SU-DHL-6 (cell line): Measurements from ENCODE around the gene ATP1A4.

Source experiments
- H2AFZ ChIP-seq: fragments of 200-600 bp; sonication (generic); 2 replicates; pipeline ENCODE4 v1.6.1; 2014; ENCODE audit warnings: low read depth, mild to moderate bottlenecking, moderate library complexity, mixed read lengths, antibody characterized with exemption, low read length; ENCODE audit not compliant: severe bottlenecking
- H3F3A ChIP-seq: fragments of 200-600 bp; shearing (Covaris generic); 2 replicates; pipeline ENCODE4 v1.6.0; 2016; ENCODE audit warnings: antibody characterized with exemption, mild to moderate bottlenecking; ENCODE audit not compliant: insufficient read depth
- H3K27ac ChIP-seq: fragments of 200-600 bp; sonication (generic); 2 replicates; pipeline ENCODE4 v1.5.1; 2016; ENCODE audit warnings: low read depth, mild to moderate bottlenecking, low read length, moderate library complexity, mixed read lengths
- H3K27me3 ChIP-seq: fragments of 200-600 bp; sonication (generic), shearing (Covaris generic); 2 replicates; pipeline ENCODE4 v1.6.0; 2014; ENCODE audit warnings: mild to moderate bottlenecking, low read length
- H3K36me3 ChIP-seq: fragments of 200-600 bp; sonication (generic); 2 replicates; pipeline ENCODE4 v1.6.1; 2014; ENCODE audit warnings: mild to moderate bottlenecking, low read length, mixed read lengths
- H3K4me2 ChIP-seq: fragments of 300-600, 200-600 bp; shearing (Covaris generic), sonication (generic); 2 replicates; pipeline ENCODE4 v1.6.0; 2014; ENCODE audit warnings: low read length, low read depth, mild to moderate bottlenecking; ENCODE audit not compliant: poor library complexity, severe bottlenecking
- H3K4me3 ChIP-seq: fragments of 200-600 bp; sonication (generic); 2 replicates; pipeline ENCODE4 v1.5.1; 2014; ENCODE audit warnings: antibody characterized with exemption, low read length, mild to moderate bottlenecking, mixed read lengths; ENCODE audit not compliant: insufficient read depth, poor library complexity, severe bottlenecking
- H3K79me2 ChIP-seq: fragments of 200-600 bp; sonication (generic); 2 replicates; pipeline ENCODE4 v1.6.1; 2014; ENCODE audit warnings: mild to moderate bottlenecking, low read length, moderate library complexity; ENCODE audit not compliant: insufficient read depth
- H3K9ac ChIP-seq: fragments of 200-600 bp; sonication (generic); 2 replicates; pipeline ENCODE4 v1.7.0; 2014; ENCODE audit warnings: mild to moderate bottlenecking, low read length
- H3K9me2 ChIP-seq: fragments of 200-600 bp; sonication (generic); replicated peaks from 2 replicates; pipeline ENCODE4 v1.6.1; 2014; ENCODE audit warnings: low read length; ENCODE audit not compliant: insufficient read depth
- H3K9me3 ChIP-seq: fragments of 200-600 bp; sonication (generic); 2 replicates; pipeline ENCODE4 v1.6.1; 2014; ENCODE audit warnings: low read length, mixed read lengths; ENCODE audit not compliant: insufficient read depth
- H4K20me1 ChIP-seq: fragments of 200-600 bp; sonication (generic); 2 replicates; pipeline ENCODE4 v1.6.1; 2014; ENCODE audit warnings: low read depth, mild to moderate bottlenecking, antibody characterized with exemption, low read length, moderate library complexity, mixed read lengths
- EZH2phosphoT487 ChIP-seq: fragments of 200-600 bp; sonication (generic), shearing (Covaris generic); conservative IDR thresholded peaks from 2 replicates; pipeline ENCODE4 v1.6.1; 2018; ENCODE audit warnings: mild to moderate bottlenecking, antibody characterized with exemption, low read length, moderate library complexity, mixed read lengths
- TF ChIP-seq, protein P1 (sequence below): fragments of 200-600 bp; sonication (generic); IDR thresholded peaks from one replicate; pipeline ENCODE4 v1.5.1; 2017; ENCODE audit warnings: antibody characterized with exemption, mild to moderate bottlenecking, low read length, moderate library complexity; ENCODE audit not compliant: insufficient read depth, poor library complexity, severe bottlenecking

ATP1A4 gene

GRCh38 chr1:160227034-160227433 is 75.6 kb downstream of the ATP1A4 start:
- H3K4me3 ChIP-seq: no peak overlapping the region
- no peak overlapping the region for H3K9ac ChIP-seq
- H3K4me2 ChIP-seq: no peak overlapping the region
- H3F3A ChIP-seq: no peaks in the 10 kb centered on the region
- no peaks in the 10 kb centered on the region for H3K79me2 ChIP-seq
- H4K20me1 ChIP-seq: no peaks in the 10 kb centered on the region
- H3K36me3 ChIP-seq: peaks cover 19% of the 10 kb centered on the region
- no peaks in the 10 kb centered on the region for H3K9me3 ChIP-seq
- no peak overlapping the region for H2AFZ ChIP-seq
- H3K9me2 ChIP-seq: no peaks in the 10 kb centered on the region
- no peak overlapping the region for H3K27ac ChIP-seq
- TF ChIP-seq, protein P1, sequence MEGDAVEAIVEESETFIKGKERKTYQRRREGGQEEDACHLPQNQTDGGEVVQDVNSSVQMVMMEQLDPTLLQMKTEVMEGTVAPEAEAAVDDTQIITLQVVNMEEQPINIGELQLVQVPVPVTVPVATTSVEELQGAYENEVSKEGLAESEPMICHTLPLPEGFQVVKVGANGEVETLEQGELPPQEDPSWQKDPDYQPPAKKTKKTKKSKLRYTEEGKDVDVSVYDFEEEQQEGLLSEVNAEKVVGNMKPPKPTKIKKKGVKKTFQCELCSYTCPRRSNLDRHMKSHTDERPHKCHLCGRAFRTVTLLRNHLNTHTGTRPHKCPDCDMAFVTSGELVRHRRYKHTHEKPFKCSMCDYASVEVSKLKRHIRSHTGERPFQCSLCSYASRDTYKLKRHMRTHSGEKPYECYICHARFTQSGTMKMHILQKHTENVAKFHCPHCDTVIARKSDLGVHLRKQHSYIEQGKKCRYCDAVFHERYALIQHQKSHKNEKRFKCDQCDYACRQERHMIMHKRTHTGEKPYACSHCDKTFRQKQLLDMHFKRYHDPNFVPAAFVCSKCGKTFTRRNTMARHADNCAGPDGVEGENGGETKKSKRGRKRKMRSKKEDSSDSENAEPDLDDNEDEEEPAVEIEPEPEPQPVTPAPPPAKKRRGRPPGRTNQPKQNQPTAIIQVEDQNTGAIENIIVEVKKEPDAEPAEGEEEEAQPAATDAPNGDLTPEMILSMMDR: no peak
- no peak for TF ChIP-seq EZH2phosphoT487
- no peaks in the 10 kb centered on the region for H3K27me3 ChIP-seq

DNA sequence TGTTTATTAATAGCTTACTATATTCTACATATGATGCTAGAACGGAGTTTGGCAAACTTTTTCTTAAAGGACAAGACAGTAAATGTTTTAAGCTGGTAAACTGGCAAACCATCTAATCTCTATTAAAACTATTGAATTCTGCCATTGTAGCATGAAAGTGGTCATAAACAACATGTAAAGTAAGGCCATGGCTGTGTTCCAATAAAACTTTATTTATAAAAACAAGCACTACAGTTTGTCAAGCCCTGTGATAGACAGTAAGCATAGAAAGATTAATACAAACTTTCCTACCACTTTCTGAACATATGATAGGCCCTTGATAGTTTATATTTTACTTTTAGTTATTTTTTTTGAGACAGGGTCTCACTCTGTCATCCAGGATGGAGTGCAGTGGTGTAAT is 76.2 kb downstream of the ATP1A4 start:
- peaks cover 19% of the 10 kb centered on the region for H3K36me3 ChIP-seq

DNA sequence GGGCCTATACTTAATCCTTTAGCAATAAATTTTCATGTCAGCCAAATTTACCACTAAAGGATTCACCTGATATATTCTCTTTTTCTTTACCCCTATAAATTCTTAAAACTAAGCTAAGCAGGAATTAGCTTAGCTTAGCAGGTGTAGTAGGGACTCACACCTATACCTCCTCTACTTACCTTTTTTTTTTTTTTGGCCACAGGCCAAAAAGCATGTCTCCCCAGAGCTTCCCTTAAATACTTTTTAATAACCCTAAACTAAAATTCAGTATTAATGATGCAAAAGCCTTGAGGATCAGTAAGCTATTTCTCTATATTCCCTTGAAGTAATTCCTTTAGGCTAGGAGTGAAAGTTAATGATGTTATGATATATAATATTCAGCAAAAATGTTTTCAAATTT is 77.0 kb downstream of the ATP1A4 start:
- H4K20me1 ChIP-seq: no peaks in the 10 kb centered on the region
- no peaks in the 10 kb centered on the region for H3K9me3 ChIP-seq
- H3K27ac ChIP-seq: no peak overlapping the region
- H3K9ac ChIP-seq: no peak overlapping the region
- H3K9me2 ChIP-seq: no peaks in the 10 kb centered on the region
- peaks cover 23% of the 10 kb centered on the region for H3K36me3 ChIP-seq
- no peak overlapping the region for H2AFZ ChIP-seq
- no peak overlapping the region for H3K4me2 ChIP-seq
- no peak for TF ChIP-seq EZH2phosphoT487
- TF ChIP-seq, protein P1: no peak
- no peak overlapping the region for H3K4me3 ChIP-seq
- H3F3A ChIP-seq: no peaks in the 10 kb centered on the region
- no peaks in the 10 kb centered on the region for H3K27me3 ChIP-seq
- no peaks in the 10 kb centered on the region for H3K79me2 ChIP-seq

More for the DNA sequence above, 76.2 kb downstream of the ATP1A4 start:
- H3F3A ChIP-seq: no peaks in the 10 kb centered on the region
- H3K9me2 ChIP-seq: no peaks in the 10 kb centered on the region
- H4K20me1 ChIP-seq: no peaks in the 10 kb centered on the region
- H3K4me2 ChIP-seq: no peak overlapping the region
- no peaks in the 10 kb centered on the region for H3K9me3 ChIP-seq
- TF ChIP-seq, protein P1: no peak
- no peak for TF ChIP-seq EZH2phosphoT487
- no peak overlapping the region for H2AFZ ChIP-seq
- H3K27ac ChIP-seq: no peak overlapping the region
- no peaks in the 10 kb centered on the region for H3K27me3 ChIP-seq
- H3K4me3 ChIP-seq: no peak overlapping the region
- H3K9ac ChIP-seq: no peak overlapping the region
- H3K79me2 ChIP-seq: no peaks in the 10 kb centered on the region

DNA sequence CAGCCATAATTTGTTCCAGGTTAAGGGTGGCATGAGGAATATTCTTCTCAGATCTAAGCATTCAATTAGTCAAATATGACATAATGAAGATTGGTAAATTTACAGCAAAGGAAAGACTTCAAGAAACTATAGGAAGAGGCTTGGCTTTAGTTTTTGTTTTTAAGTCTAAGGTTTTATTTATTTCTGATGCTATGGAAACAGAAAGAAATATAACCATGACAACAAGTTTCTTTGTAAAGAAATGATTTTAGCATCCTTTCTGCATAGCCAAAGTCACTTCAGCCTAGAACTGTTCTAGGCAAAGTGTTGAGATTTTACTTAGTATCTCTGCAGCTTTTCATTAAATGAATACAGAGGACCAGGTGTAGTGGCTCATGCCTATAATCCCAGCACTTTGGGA is 81.5 kb downstream of the ATP1A4 start:
- Histone ChIP-seq H3K27ac (no peak overlapping the region), H3F3A (no peaks in the 10 kb centered on the region; the same call in 1 of the 2 replicates), H3K79me2 (no peaks in the 10 kb centered on the region), H3K9ac (no peak overlapping the region), H4K20me1 (no peaks in the 10 kb centered on the region), H3K9me3 (no peaks in the 10 kb centered on the region), H3K4me2 (no peak overlapping the region), H3K4me3 (no peak overlapping the region), H3K36me3 (peaks cover 32% of the 10 kb centered on the region), H3K9me2 (no peaks in the 10 kb centered on the region), H2AFZ (no peak overlapping the region), H3K27me3 (no peaks in the 10 kb centered on the region)
- no peak for TF ChIP-seq EZH2phosphoT487
- TF ChIP-seq, protein P1: no peak
